ENCODE results near the gene TDRKH. TPM values are rescaled to one million over a fixed set of nuclear protein-coding genes. Genes with fewer than 3 reads are reported as not detected.

Gene TDRKH
- total RNA-seq, 1 experiment from 2014 or later = 11.1 TPM

DNA sequence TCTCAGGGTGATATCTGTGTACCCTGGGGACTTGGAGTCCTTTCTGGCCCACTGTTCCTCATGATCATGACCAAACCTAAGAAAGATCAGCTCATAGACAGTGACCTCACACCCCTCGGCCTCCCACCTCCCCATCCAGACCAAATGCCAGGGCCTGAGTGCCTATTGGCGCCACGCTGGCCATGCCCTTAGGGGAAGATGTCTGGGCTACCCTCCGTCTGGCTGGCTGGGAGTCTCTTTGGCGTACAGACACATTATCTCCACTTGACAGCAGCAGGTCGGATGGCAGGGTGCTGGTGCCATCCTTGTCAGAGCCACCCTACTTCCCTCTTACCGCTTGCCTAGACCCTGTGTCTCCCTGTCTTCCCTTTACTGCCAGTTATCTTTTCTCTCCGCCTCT, 32.9 kb upstream of the TDRKH start:
- no peaks in the 10 kb centered on the region for H3K79me2 ChIP-seq (ENCODE audit: insufficient read depth, low read length)

More for the DNA sequence above, 32.9 kb upstream of the TDRKH start:
- no peak for TF ChIP-seq TCF7L2 (IDR thresholded peaks at IDR 0.05; ENCODE audit: borderline replicate concordance, extremely low read depth, insufficient read depth, insufficient read length)
- no peak for TF ChIP-seq POLR2AphosphoS5 (IDR thresholded peaks at IDR 0.05; ENCODE audit: low read depth, low read length)
- no peak for TF ChIP-seq MAX (IDR thresholded peaks at IDR 0.05)
- no peak for TF ChIP-seq ZFX (IDR thresholded peaks at IDR 0.05)
- no peak for TF ChIP-seq POLR2A (IDR thresholded peaks at IDR 0.05; ENCODE audit: borderline replicate concordance, extremely low read depth, insufficient read depth, insufficient read length)
- TF ChIP-seq, protein P1, sequence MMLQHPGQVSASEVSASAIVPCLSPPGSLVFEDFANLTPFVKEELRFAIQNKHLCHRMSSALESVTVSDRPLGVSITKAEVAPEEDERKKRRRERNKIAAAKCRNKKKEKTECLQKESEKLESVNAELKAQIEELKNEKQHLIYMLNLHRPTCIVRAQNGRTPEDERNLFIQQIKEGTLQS (IDR thresholded peaks at IDR 0.05) = no peak
- TF ChIP-seq ELF1 (IDR thresholded peaks at IDR 0.05; ENCODE audit: borderline replicate concordance, low read depth) = no peak
- no peak for TF ChIP-seq ZNF274 (IDR thresholded peaks at IDR 0.05; ENCODE audit: low read depth, low read length)
- no peak for TF ChIP-seq FOSL1 (IDR thresholded peaks at IDR 0.05; ENCODE audit: low read depth)
- TF ChIP-seq, protein P2, sequence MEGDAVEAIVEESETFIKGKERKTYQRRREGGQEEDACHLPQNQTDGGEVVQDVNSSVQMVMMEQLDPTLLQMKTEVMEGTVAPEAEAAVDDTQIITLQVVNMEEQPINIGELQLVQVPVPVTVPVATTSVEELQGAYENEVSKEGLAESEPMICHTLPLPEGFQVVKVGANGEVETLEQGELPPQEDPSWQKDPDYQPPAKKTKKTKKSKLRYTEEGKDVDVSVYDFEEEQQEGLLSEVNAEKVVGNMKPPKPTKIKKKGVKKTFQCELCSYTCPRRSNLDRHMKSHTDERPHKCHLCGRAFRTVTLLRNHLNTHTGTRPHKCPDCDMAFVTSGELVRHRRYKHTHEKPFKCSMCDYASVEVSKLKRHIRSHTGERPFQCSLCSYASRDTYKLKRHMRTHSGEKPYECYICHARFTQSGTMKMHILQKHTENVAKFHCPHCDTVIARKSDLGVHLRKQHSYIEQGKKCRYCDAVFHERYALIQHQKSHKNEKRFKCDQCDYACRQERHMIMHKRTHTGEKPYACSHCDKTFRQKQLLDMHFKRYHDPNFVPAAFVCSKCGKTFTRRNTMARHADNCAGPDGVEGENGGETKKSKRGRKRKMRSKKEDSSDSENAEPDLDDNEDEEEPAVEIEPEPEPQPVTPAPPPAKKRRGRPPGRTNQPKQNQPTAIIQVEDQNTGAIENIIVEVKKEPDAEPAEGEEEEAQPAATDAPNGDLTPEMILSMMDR (IDR thresholded peaks at IDR 0.05 in 2 of 3, conservative IDR thresholded peaks at IDR 0.05 in 1 of 3; ENCODE audit: borderline replicate concordance in 1 of 3, insufficient read depth in 1 of 3, low read depth in 2 of 3, low read length in 2 of 3) = no peak
- TF ChIP-seq RAD21 (IDR thresholded peaks at IDR 0.05; ENCODE audit: low read depth) = no peak
- no peak for TF ChIP-seq CBX3 (IDR thresholded peaks at IDR 0.05; ENCODE audit: low read depth)
- H3K4me3 ChIP-seq (replicated peaks in 1 of 2; ENCODE audit: low read depth in 1 of 2, low read length in 2 of 2) = no peak overlapping the region
- no peaks in the 10 kb centered on the region for H3K27me3 ChIP-seq (ENCODE audit: insufficient read depth, low read length)
- H3K4me1 ChIP-seq (ENCODE audit: control insufficient read depth in 1 of 2, insufficient read depth in 2 of 2, low read length in 2 of 2) = peaks cover 5 to 10% of the 10 kb centered on the region in 2 experiments; a peak in 2 of 4 replicates
- H3K27ac ChIP-seq (ENCODE audit: low read depth, low read length) = no peak overlapping the region
- RAD21 ChIA-PET (ENCODE audit: low non-redundant PET in 1 of 2, low total read pairs in 2 of 2, uncharacterized antibody in 2 of 2, unreplicated experiment in 2 of 2) = no interaction called here
- no peak overlapping the region for H2AFZ ChIP-seq (ENCODE audit: low read depth, low read length, poor library complexity, severe bottlenecking)
- CTCF ChIA-PET = no interaction called here
- H3K36me3 ChIP-seq (ENCODE audit: control insufficient read depth in 1 of 2, insufficient read depth in 2 of 2, low read length in 2 of 2) = no peaks in the 10 kb centered on the region
- intact Hi-C loops (cut with micrococcal nuclease) = no loop called here
- no peaks in the 10 kb centered on the region for H4K20me1 ChIP-seq (ENCODE audit: insufficient read depth)
- no peak overlapping the region for H3K9ac ChIP-seq (ENCODE audit: low read length)
- H3K9me2 ChIP-seq (ENCODE audit: insufficient read depth) = no peaks in the 10 kb centered on the region
- DNase-seq (ENCODE audit: low read depth, low spot score) (no peak), ATAC-seq (no peak)
- POLR2A ChIA-PET = no interaction called here
- no peak overlapping the region for H3K4me2 ChIP-seq (ENCODE audit: low read length)
- no peaks in the 10 kb centered on the region for H3K9me3 ChIP-seq (ENCODE audit: control insufficient read depth in 1 of 2, insufficient read depth in 1 of 2, low read depth in 1 of 2, low read length in 2 of 2)
- BruUV-seq (replicated peaks) = no TSS peak

All from HCT116 (cell line).